Testis (tissue), 3 donors: Measurements from ENCODE around the gene RFC5. TPM values are rescaled to one million over a fixed set of nuclear protein-coding genes. Genes with fewer than 3 reads are reported as not detected.
A peak's percentile ranks its signal among the peaks of the same experiment; 100 is the strongest.

ENCODE experiments used
- DNase-seq: peaks from one replicate; pipeline ENCODE4 v3.0.0-alpha.2; 2019
- H3K27ac ChIP-seq, 2 donors: fragments of 200-600 bp; sonication (generic); one replicate each; pipeline ENCODE4 v1.5.1; 2019
- H3K27me3 ChIP-seq: fragments of 200-600 bp; sonication (generic); one replicate; pipeline ENCODE4 v1.5.1; 2019
- H3K36me3 ChIP-seq: fragments of 200-600 bp; sonication (generic); one replicate; pipeline ENCODE4 v1.5.1; 2017; ENCODE audit warnings: low read depth; ENCODE audit errors: missing control alignments
- H3K4me1 ChIP-seq: fragments of 200-600 bp; sonication (generic); one replicate; pipeline ENCODE4 v1.5.1; 2019
- H3K4me3 ChIP-seq, 2 donors: fragments of 200-600 bp; sonication (generic); one replicate each; pipeline ENCODE4 v1.5.1; 2017 to 2019
- H3K9me3 ChIP-seq: fragments of 200-600 bp; sonication (generic); one replicate; pipeline ENCODE4 v1.5.1; 2017
- POLR2A ChIP-seq: fragments of 450-650 bp; IDR thresholded peaks from one replicate; pipeline ENCODE4 v1.6.1; 2017; ENCODE audit warnings: antibody characterized with exemption, mild to moderate bottlenecking, moderate library complexity
- WGBS, 2 donors: methylation state at CpG; one replicate each; pipeline ENCODE4 v1.1.5; 2018; 5-methylcytosine and 5-hydroxymethylcytosine counted together
- intact Hi-C: fragments of 100-400 bp; cut with DNase I; formaldehyde crosslinking; loops from one replicate; pipeline ENCODE4 v1.15.1; 2023; ENCODE audit warnings: low total_unique reads
- polyA plus RNA-seq: library from polyadenylated mRNA; stranded (reverse); fragments of 350-450 nt; fragmentation: Illumina TruSeq; extraction: RNeasy Lipid Tissue Mini Kit (QIAGEN cat#74804); gene quantifications from one replicate; pipeline ENCODE4 v1.2.3, GENCODE V29; 2014; ENCODE audit warnings: low read depth, low replicate concordance; ENCODE audit not compliant: insufficient read depth
- total RNA-seq, 2 donors: library from RNA; depleted of rRNA; stranded (reverse); fragments of >200 nt; gene quantifications; one replicate each; pipeline ENCODE4 v1.2.3, GENCODE V29; 2016
- TF ChIP-seq, protein P1 (sequence below), 3 experiments: fragments of 450-650 bp in 2 of 3; fragments of 200-600 bp in 1 of 3; sonication (generic) in 1 of 3; IDR thresholded peaks; one replicate each; pipeline ENCODE4 v1.5.1; 2016 to 2019; ENCODE audit warnings: antibody characterized with exemption in 3 of 3, mild to moderate bottlenecking in 2 of 3, moderate library complexity in 1 of 3

The RFC5 gene
- total and polyA plus RNA-seq, 3 donors from 2014 or later, result 20.0 to 23.0 (median 20.9) TPM

DNA sequence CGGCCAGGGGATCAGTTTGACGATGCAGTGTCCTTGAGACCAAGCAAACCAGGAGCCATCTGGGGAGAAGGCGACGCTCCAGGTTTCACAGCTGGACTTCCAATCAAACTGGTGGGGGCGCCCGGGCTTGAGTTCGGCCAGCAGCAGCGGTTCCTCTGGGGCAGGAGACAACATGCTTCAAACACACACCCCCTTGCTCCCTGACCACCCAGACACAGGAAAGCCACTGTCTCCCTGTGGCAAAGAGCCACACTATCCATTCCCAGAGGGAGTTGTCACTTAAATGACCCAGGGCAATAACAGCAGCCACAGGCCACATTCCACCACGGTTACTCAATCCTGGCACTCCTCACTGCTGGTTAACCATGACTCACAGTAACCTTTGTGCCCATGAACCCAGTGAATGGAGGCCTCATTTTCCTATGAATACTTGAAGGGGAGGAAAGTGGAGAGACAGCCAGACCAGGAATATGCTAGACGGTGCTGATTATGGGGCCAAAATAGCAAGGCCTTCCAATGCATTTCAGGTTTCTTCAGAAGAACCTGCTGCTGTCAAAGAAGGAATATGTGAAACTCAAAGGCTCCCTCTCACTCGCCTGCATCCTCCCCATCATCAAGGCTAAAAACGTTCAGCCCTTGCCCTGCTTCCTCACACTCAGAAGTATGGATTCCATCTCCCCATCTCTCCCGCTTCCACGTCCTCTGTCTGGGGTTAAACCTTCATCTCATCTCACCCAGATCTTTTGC is 36.0 kb downstream of the RFC5 start:
- intact Hi-C loops, result no loop called here
- DNase-seq, result peak; percentile 74
- H3K36me3 ChIP-seq, result no peaks in the 10 kb centered on the region
- no peaks in the 10 kb centered on the region for H3K9me3 ChIP-seq
- H3K4me1 ChIP-seq, result peaks cover 12% of the 10 kb centered on the region
- H3K27me3 ChIP-seq, result no peaks in the 10 kb centered on the region
- TF ChIP-seq, protein P1, sequence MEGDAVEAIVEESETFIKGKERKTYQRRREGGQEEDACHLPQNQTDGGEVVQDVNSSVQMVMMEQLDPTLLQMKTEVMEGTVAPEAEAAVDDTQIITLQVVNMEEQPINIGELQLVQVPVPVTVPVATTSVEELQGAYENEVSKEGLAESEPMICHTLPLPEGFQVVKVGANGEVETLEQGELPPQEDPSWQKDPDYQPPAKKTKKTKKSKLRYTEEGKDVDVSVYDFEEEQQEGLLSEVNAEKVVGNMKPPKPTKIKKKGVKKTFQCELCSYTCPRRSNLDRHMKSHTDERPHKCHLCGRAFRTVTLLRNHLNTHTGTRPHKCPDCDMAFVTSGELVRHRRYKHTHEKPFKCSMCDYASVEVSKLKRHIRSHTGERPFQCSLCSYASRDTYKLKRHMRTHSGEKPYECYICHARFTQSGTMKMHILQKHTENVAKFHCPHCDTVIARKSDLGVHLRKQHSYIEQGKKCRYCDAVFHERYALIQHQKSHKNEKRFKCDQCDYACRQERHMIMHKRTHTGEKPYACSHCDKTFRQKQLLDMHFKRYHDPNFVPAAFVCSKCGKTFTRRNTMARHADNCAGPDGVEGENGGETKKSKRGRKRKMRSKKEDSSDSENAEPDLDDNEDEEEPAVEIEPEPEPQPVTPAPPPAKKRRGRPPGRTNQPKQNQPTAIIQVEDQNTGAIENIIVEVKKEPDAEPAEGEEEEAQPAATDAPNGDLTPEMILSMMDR (IDR thresholded peaks at IDR 0.05), result no peak
- TF ChIP-seq POLR2A, result no peak
- peak overlapping the region in 1 of 2 donors; percentile 64 for H3K27ac ChIP-seq
- 37 to 58% methylated on average over 13 to 14 of the region's 14 CpGs for WGBS, 2 donors
- H3K4me3 ChIP-seq, result no peak overlapping the region

- DNase-seq, result no peak
- Histone ChIP-seq H3K9me3 (no peaks in the 10 kb centered on the region), H3K27ac (peak overlapping the region in 1 of 2 donors; percentile 64), H3K27me3 (no peaks in the 10 kb centered on the region), H3K4me3 (no peak overlapping the region), H3K4me1 (peaks cover 12% of the 10 kb centered on the region), H3K36me3 (no peaks in the 10 kb centered on the region)
- no peak for TF ChIP-seq POLR2A
- TF ChIP-seq, protein P1 (IDR thresholded peaks at IDR 0.05), result no peak
- 87 to 91% methylated on average over 10 of the region's 10 CpGs for WGBS, 2 donors
- intact Hi-C loops, result no loop called here
Measured at GRCh38 chr12:118053071-118053985, 36.8 kb downstream of the RFC5 start.

DNA sequence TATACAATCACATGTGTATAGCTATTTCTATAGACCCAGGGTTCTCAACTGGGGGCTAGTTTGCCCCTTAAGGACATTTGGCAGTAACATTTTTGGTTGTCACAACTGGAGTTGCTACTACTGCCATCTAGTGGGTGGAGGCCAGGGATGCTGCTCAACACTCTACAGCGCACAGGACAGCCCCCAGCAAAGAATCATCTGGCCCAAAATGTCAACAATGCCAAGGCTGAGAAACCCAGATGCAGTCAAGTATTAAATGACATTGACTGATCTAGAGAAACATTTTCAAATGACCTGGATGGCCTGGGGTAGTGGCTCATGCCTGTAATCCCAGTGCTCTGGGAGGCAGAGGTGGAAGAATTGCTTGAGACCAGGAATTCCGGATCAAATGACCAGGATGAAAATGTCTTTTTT is 38.6 kb downstream of the RFC5 start:
- no peak overlapping the region for H3K4me3 ChIP-seq
- no peaks in the 10 kb centered on the region for H3K9me3 ChIP-seq
- DNase-seq, result peak; percentile 62
- TF ChIP-seq, protein P1 (IDR thresholded peaks at IDR 0.05), result peak in 2 of 3 experiments; percentile 36 to 47
- no peak for TF ChIP-seq POLR2A
- WGBS, 2 donors, result 58 to 60% methylated on average over 2 of the region's 2 CpGs
- H3K27me3 ChIP-seq, result no peaks in the 10 kb centered on the region
- H3K27ac ChIP-seq, result no peak overlapping the region
- H3K36me3 ChIP-seq, result no peaks in the 10 kb centered on the region
- intact Hi-C loops, result no loop called here
- peaks cover 19% of the 10 kb centered on the region for H3K4me1 ChIP-seq

- intact Hi-C loops, result no loop called here
- DNase-seq, result no peak
- Histone ChIP-seq H3K4me1 (peaks cover 19% of the 10 kb centered on the region), H3K9me3 (no peaks in the 10 kb centered on the region), H3K27me3 (no peaks in the 10 kb centered on the region), H3K36me3 (no peaks in the 10 kb centered on the region), H3K4me3 (no peak overlapping the region), H3K27ac (no peak overlapping the region)
- TF ChIP-seq POLR2A, result no peak
- TF ChIP-seq, protein P1 (IDR thresholded peaks at IDR 0.05), result no peak
- 85 to 89% methylated on average over 13 of the region's 13 CpGs for WGBS, 2 donors
Measured at GRCh38 chr12:118055865-118056773, 39.6 kb downstream of the RFC5 start.
